ENCODE measurements around the gene ZNF280A. TPM values are rescaled to one million over a fixed set of nuclear protein-coding genes. Genes with fewer than 3 reads are reported as not detected.

Gene ZNF280A
- total and polyA plus RNA-seq, 2 of the 8 experiments (the other 6 are each of a cell fraction or from before 2014, with no cell fraction given), result 0.09 to 0.61 TPM

- no peak overlapping the region for H2BK120ac ChIP-seq (replicated peaks; ENCODE audit: low read depth, low read length)
- no peak overlapping the region for H3K4me2 ChIP-seq (ENCODE audit: insufficient read depth in 1 of 2, low read depth in 2 of 2, low read length in 2 of 2)
- DNase-seq (ENCODE audit: low read depth in 1 of 2, low spot score in 2 of 2) (no peak), FAIRE-seq (no peak)
- H2AK5ac ChIP-seq (ENCODE audit: low read depth, low read length), result no peak overlapping the region
- no peak overlapping the region for H4K5ac ChIP-seq (ENCODE audit: insufficient read length, low read depth, low read length)
- no peak overlapping the region for H3K23ac ChIP-seq (ENCODE audit: insufficient read length)
- TF ChIP-seq SP2 (IDR thresholded peaks at IDR 0.05; ENCODE audit: low read length), result no peak
- TF ChIP-seq, protein P1, sequence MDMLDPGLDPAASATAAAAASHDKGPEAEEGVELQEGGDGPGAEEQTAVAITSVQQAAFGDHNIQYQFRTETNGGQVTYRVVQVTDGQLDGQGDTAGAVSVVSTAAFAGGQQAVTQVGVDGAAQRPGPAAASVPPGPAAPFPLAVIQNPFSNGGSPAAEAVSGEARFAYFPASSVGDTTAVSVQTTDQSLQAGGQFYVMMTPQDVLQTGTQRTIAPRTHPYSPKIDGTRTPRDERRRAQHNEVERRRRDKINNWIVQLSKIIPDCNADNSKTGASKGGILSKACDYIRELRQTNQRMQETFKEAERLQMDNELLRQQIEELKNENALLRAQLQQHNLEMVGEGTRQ (IDR thresholded peaks at IDR 0.05; ENCODE audit: low read length), result no peak
- no peak for TF ChIP-seq KDM4A (IDR thresholded peaks at IDR 0.05; ENCODE audit: low read depth, low read length, severe bottlenecking)
- no peak overlapping the region for H2BK15ac ChIP-seq (ENCODE audit: low read length)
- ChIA-PET POLR2A (ENCODE audit: partially characterized antibody) (no interaction called here), CTCF (ENCODE audit: partially characterized antibody) (interaction anchor here (0.6 to 12.8 kb wide), 40 partner anchors 9 to 1258 kb away, joined by 3 to 206 read pairs (median 4); partner anchors contain the start of gene ZNF280B)
- peaks cover 0 to 12% (median under 1%) of the 10 kb centered on the region in 4 experiments; a peak in 3 of 7 replicates for H3K4me1 ChIP-seq (replicated peaks in 1 of 4; ENCODE audit: control insufficient read depth in 3 of 4, insufficient read depth in 4 of 4, low read length in 3 of 4)
- no peak overlapping the region for H2BK20ac ChIP-seq (ENCODE audit: low read length)
- no peak overlapping the region for H3K9ac ChIP-seq (replicated peaks in 1 of 4; ENCODE audit: extremely low read depth in 1 of 4, low read depth in 3 of 4, low read length in 3 of 4)
- H4K20me1 ChIP-seq (replicated peaks in 1 of 2; ENCODE audit: control insufficient read depth in 1 of 2, insufficient read depth in 2 of 2, low read length in 2 of 2), result no peaks in the 10 kb centered on the region
- H3K4me3 ChIP-seq (ENCODE audit: extremely low read depth in 1 of 4, insufficient read depth in 2 of 4, low read depth in 3 of 4, low read length in 4 of 4), result no peak overlapping the region
- H3K9me3 ChIP-seq (ENCODE audit: insufficient read depth in 2 of 2, low read depth in 1 of 2, low read length in 1 of 2), result peaks cover under 1 to 6% of the 10 kb centered on the region in 2 experiments; a peak in 3 of 4 replicates
- no peak overlapping the region for H3K56ac ChIP-seq (replicated peaks; ENCODE audit: insufficient read length, low read depth, low read length)
- no peaks in the 10 kb centered on the region for H3K79me1 ChIP-seq (ENCODE audit: low read depth, low read length)
- no peak overlapping the region for H3K27ac ChIP-seq (ENCODE audit: low read depth, low read length)
- no peak overlapping the region for H4K8ac ChIP-seq (ENCODE audit: extremely low read depth, insufficient read depth, low read length)
- no peak overlapping the region for H4K91ac ChIP-seq (replicated peaks; ENCODE audit: insufficient read length, low read length)
- H3K27me3 ChIP-seq (replicated peaks in 1 of 4; ENCODE audit: control insufficient read depth in 3 of 4, extremely low read depth in 1 of 4, insufficient read depth in 3 of 4, low read length in 3 of 4), result peaks cover 3 to 25% (median 17%) of the 10 kb centered on the region in 4 experiments; a peak in 5 of 7 replicates
- no peak overlapping the region for H3K14ac ChIP-seq (ENCODE audit: insufficient read length)
- no peaks in the 10 kb centered on the region for H3K23me2 ChIP-seq (ENCODE audit: low read depth, low read length)
- H2BK12ac ChIP-seq (ENCODE audit: low read depth, low read length), result no peak overlapping the region
- H3K4ac ChIP-seq (replicated peaks; ENCODE audit: insufficient read length, low read depth, low read length), result no peak overlapping the region
- no peak overlapping the region; the same call in 1 of the 2 replicates for H2AFZ ChIP-seq (ENCODE audit: low read length)
- H3K18ac ChIP-seq (ENCODE audit: extremely low read depth, low read length), result no peak overlapping the region
- H3K79me2 ChIP-seq (ENCODE audit: control insufficient read depth in 1 of 2, insufficient read depth in 2 of 2, low read length in 2 of 2), result no peaks in the 10 kb centered on the region
- no peaks in the 10 kb centered on the region; a peak in 1 of 8 replicates for H3K36me3 ChIP-seq (ENCODE audit: control insufficient read depth in 2 of 4, insufficient read depth in 4 of 4, low read length in 3 of 4)
- WGBS, 2 experiments (ENCODE audit: extremely low coverage in 1 of 2, insufficient coverage in 1 of 2, insufficient read length in 1 of 2, insufficient replicate concordance in 2 of 2, low coverage in 1 of 2, low lambda C conversion rate in 2 of 2, missing lambda C conversion rate in 1 of 2), result 88% methylated on average over 11 of the region's 11 CpGs; no CpG with 5 or more reads in 1 of the 2 experiments
- no peak overlapping the region for H2BK5ac ChIP-seq (ENCODE audit: low read depth, low read length)
These were observed 55.5 kb downstream of the ZNF280A start for GRCh38 chr22:22464541-22465054.

Data from H1 (cell line).